Inflammatory macrophage (primary cell): ENCODE measurements around the gene MYL5.
"Not testable (repeated sequence)": the region's sequence is repeated elsewhere in the genome, so short reads cannot be mapped to it uniquely, and the experiment has no call there.

Experiments used
- DNase-seq, 2 donors: peaks; one replicate each; pipeline ENCODE4 v3.0.0-alpha.2; 2020 to 2022

Gene MYL5

GRCh38 chr4:687048-687970 lies 13.0 kb downstream of the MYL5 start:
- peak; percentile 95 to 98 for DNase-seq

GRCh38 chr4:687971-688853 lies 13.9 kb downstream of the MYL5 start:
- peak in 1 of 2 donors; percentile 30 for DNase-seq

GRCh38 chr4:688854-689681 lies 14.7 kb downstream of the MYL5 start, which contains the start of gene SLC49A3:
SLC49A3 (minus strand) TSS chr4:689151; CDS start chr4:689127, 24 bp downstream.
- DNase-seq, result peak; percentile 34 to 77

GRCh38 chr4:689723-690122 lies 15.4 kb downstream of the MYL5 start:
- DNase-seq, result no peak

- no peak for DNase-seq
Observed at GRCh38 chr4:692771-693554, 18.6 kb downstream of the MYL5 start.

- DNase-seq, result not testable (repeated sequence)
Observed at GRCh38 chr4:694341-694940, 20.1 kb downstream of the MYL5 start.

GRCh38 chr4:699816-700580 lies 25.7 kb downstream of the MYL5 start:
- DNase-seq, result no peak

GRCh38 chr4:700587-701264 lies 26.4 kb downstream of the MYL5 start:
- no peak for DNase-seq

- DNase-seq, result no peak
Observed at GRCh38 chr4:702618-703048, 28.3 kb downstream of the MYL5 start.

- DNase-seq, result no peak
Observed at GRCh38 chr4:703336-704197, 29.2 kb downstream of the MYL5 start.

- no peak for DNase-seq
Observed at GRCh38 chr4:704198-704891, 30.0 kb downstream of the MYL5 start.

- no peak for DNase-seq
Observed at GRCh38 chr4:704971-705277, 30.6 kb downstream of the MYL5 start.

GRCh38 chr4:705278-706082 lies 31.1 kb downstream of the MYL5 start, which contains the start of gene PCGF3:
PCGF3 (plus strand) TSS chr4:705832; CDS start chr4:733681, 27,849 bp downstream.
- DNase-seq, result peak; percentile 97

- DNase-seq, result not testable (repeated sequence)
Observed at GRCh38 chr4:706083-706633, 31.8 kb downstream of the MYL5 start.

GRCh38 chr4:706834-707598 lies 32.7 kb downstream of the MYL5 start:
- no peak for DNase-seq
